GM18907 (cell line): ENCODE measurements around the gene SMKR1.
"Not testable (repeated sequence)": the region's sequence is repeated elsewhere in the genome, so short reads cannot be mapped to it uniquely, and the experiment has no call there.

Source experiments
- ATAC-seq: cut with Tn5 transposase; IDR thresholded peaks from one replicate; pipeline ENCODE4 v1.9.1; 2021; ENCODE audit warnings: mild to moderate bottlenecking, moderate library complexity; ENCODE audit not compliant: unreplicated experiment

SMKR1 gene

GRCh38 chr7:129481376-129481775 lies 21.0 kb upstream of the SMKR1 start:
- ATAC-seq: not testable (repeated sequence)

- no peak for ATAC-seq
Observed at GRCh38 chr7:129482781-129483180, 19.6 kb upstream of the SMKR1 start.

- ATAC-seq: no peak
Observed at GRCh38 chr7:129489491-129489890, 12.8 kb upstream of the SMKR1 start.

GRCh38 chr7:129492391-129492790 lies 9.9 kb upstream of the SMKR1 start:
- ATAC-seq: no peak

GRCh38 chr7:129493555-129493954 lies 8.8 kb upstream of the SMKR1 start:
- ATAC-seq: peak; percentile 41

GRCh38 chr7:129494041-129494440 lies 8.3 kb upstream of the SMKR1 start:
- ATAC-seq: peak; percentile 60

- no peak for ATAC-seq
Observed at GRCh38 chr7:129495987-129496386, 6.3 kb upstream of the SMKR1 start.

- no peak for ATAC-seq
Observed at GRCh38 chr7:129496653-129497052, 5.7 kb upstream of the SMKR1 start.

GRCh38 chr7:129497156-129497555 lies 5.2 kb upstream of the SMKR1 start:
- no peak for ATAC-seq

GRCh38 chr7:129498021-129498420 lies 4.3 kb upstream of the SMKR1 start:
- no peak for ATAC-seq

GRCh38 chr7:129499999-129500398 lies 2.3 kb upstream of the SMKR1 start:
- ATAC-seq: no peak

GRCh38 chr7:129502708-129503685 lies 666 bp downstream of the SMKR1 start:
- ATAC-seq: peak; percentile 18

GRCh38 chr7:129503725-129504124 lies 1.4 kb downstream of the SMKR1 start:
- no peak for ATAC-seq

GRCh38 chr7:129512192-129512591 lies 9.9 kb downstream of the SMKR1 start:
- no peak for ATAC-seq

GRCh38 chr7:129513546-129513945 lies 11.2 kb downstream of the SMKR1 start:
- no peak for ATAC-seq

GRCh38 chr7:129514683-129515082 lies 12.4 kb downstream of the SMKR1 start:
- no peak for ATAC-seq

GRCh38 chr7:129515381-129515780 lies 13.1 kb downstream of the SMKR1 start:
- no peak for ATAC-seq

- ATAC-seq: no peak
Observed at GRCh38 chr7:129517931-129518330, 15.6 kb downstream of the SMKR1 start.

- no peak for ATAC-seq
Observed at GRCh38 chr7:129519464-129519863, 17.1 kb downstream of the SMKR1 start.

GRCh38 chr7:129522088-129522970 lies 20.0 kb downstream of the SMKR1 start:
- ATAC-seq: no peak

GRCh38 chr7:129522971-129523340 lies 20.6 kb downstream of the SMKR1 start:
- ATAC-seq: no peak

- ATAC-seq: no peak
Observed at GRCh38 chr7:129523924-129524323, 21.6 kb downstream of the SMKR1 start.
